Ovary (tissue), 9 donors: ENCODE data around the gene LKAAEAR1. TPM values are rescaled to one million over a fixed set of nuclear protein-coding genes. Genes with fewer than 3 reads are reported as not detected.

Source experiments
- DNase-seq, 5 donors: peaks; one replicate each; pipeline ENCODE4 v3.0.0-alpha.2; 2019 to 2020
- H3K27ac ChIP-seq, 2 donors: fragments of 200-600 bp; one replicate each; pipeline versions ENCODE4 v1.5.1 to v1.8.0; 2019 to 2022
- H3K27me3 ChIP-seq: fragments of 200-600 bp; one replicate; pipeline ENCODE4 v1.8.0; 2022
- H3K36me3 ChIP-seq: fragments of 200-600 bp; sonication (generic); one replicate; pipeline ENCODE4 v1.5.1; 2019
- H3K4me1 ChIP-seq: one replicate; pipeline ENCODE4 v1.8.1; 2013; ENCODE audit warnings: mild to moderate bottlenecking, moderate library complexity; ENCODE audit not compliant: insufficient read depth
- H3K4me3 ChIP-seq: fragments of 200-600 bp; sonication (generic); one replicate; pipeline ENCODE4 v1.5.1; 2017
- H3K9me3 ChIP-seq, 2 donors: fragments of 200-600 bp in 1 of 2; sonication (generic) in 1 of 2; one replicate each; pipeline versions ENCODE4 v1.5.1 to v1.8.1; 2013 to 2019; ENCODE audit warnings: mild to moderate bottlenecking in 1 of 2, moderate library complexity in 1 of 2
- CTCF ChIP-seq, 3 donors: fragments of 450-650 bp in 2 of 3; fragments of 200-600 bp in 1 of 3; IDR thresholded peaks; one replicate each; pipeline versions ENCODE4 v1.5.1 to v1.8.0; 2016 to 2022; ENCODE audit warnings: antibody characterized with exemption in 3 of 3, mild to moderate bottlenecking in 1 of 3
- EP300 ChIP-seq: sonication (generic); formaldehyde crosslinking; IDR thresholded peaks from one replicate; pipeline ENCODE4 v1.6.1; 2017; ENCODE audit warnings: antibody characterized with exemption
- POLR2A ChIP-seq: fragments of 450-650 bp; IDR thresholded peaks from one replicate; pipeline ENCODE4 v1.6.1; 2017; ENCODE audit warnings: antibody characterized with exemption, mild to moderate bottlenecking, moderate library complexity
- WGBS, 3 donors: extraction: QIAGEN DNeasy Blood & Tissue Kit in 1 of 3; methylation state at CpG; one replicate each; pipeline versions ENCODE4 v1.1.5 to v1.1.7; 2013 to 2017; 5-methylcytosine and 5-hydroxymethylcytosine counted together
- intact Hi-C, 4 donors: fragments of 100-400 bp; cut with DNase I; formaldehyde crosslinking; loops; one replicate each; pipeline versions ENCODE4 v1.11.0 to v1.15.1; 2022 to 2023
- polyA plus RNA-seq, 2 donors: library from polyadenylated mRNA; stranded (reverse); fragments of 200-250 nt in 1 of 2; fragments of 350-450 nt in 1 of 2; fragmentation: Illumina TruSeq in 1 of 2; extraction: RNeasy Lipid Tissue Mini Kit (QIAGEN cat#74804) in 1 of 2; gene quantifications; one replicate each; pipeline ENCODE4 v1.2.3, GENCODE V29; 2013 to 2014
- total RNA-seq, 7 donors: library from RNA; depleted of rRNA in 2 of 7; stranded (reverse); fragments of >200 nt in 2 of 7; fragmentation: NEBNext Ultra II Directional in 3 of 7; extraction: Animal tissue kit (Norgen Biotek cat#: 25700) in 3 of 7; gene quantifications; one replicate each; pipeline versions ENCODE4 v1.1.0 to v1.2.4, GENCODE V29; 2016 to 2023
- donor health status: DM: no; HTN: no; CAD: no; lungs with moderate emphysema.
- donor health status: DM: no; HTN: no; CAD: no.
- donor health status: Bipolar disorder and iron deficiency.
- donor health status: DM: yes; HTN: yes; CAD: no.
- donor health status: DM: no; HTN: no; CAD: no.
- donor health status: DM: yes; HTN: yes; CAD: no.

The LKAAEAR1 gene
- total and polyA plus RNA-seq, 9 donors = 10.5 TPM; not detected in 8

DNA sequence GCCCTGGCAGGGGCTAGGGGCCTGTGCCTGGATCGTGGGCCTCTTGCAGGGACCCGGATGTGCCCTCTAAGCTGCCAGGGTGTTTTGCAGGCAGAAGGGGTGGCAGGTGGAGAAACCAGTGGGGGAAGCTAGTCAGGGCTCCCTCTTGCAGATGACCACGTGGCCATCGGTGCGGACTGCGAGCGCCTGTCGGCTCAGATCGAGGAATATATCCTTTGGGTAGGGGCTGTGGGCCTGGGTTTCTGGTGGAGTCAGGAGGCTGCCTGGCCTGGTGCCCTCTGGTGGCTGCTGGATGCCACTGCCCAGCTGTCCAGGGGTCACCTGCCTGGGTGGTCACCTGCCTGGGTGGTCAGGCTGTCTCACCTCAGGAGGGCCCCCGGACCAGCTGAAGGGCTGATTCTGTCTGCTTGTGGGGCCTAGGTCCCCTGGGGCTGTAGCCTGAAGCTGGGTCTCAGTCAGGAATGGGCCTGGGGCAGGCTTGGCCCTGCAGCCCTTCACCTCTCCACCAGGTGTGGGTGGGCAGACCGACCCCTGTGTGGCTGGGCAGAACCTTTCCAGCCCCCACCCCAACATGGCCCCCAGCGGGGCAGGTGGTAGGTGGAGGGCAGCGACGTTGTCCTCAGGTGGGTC lies 14.5 kb downstream of the LKAAEAR1 start:
- WGBS, 3 donors = 54 to 59% (median 56%) methylated on average over 13 to 14 of the region's 14 CpGs
- Histone ChIP-seq H3K9me3 (no peaks in the 10 kb centered on the region), H3K36me3 (no peaks in the 10 kb centered on the region), H3K4me1 (no peaks in the 10 kb centered on the region), H3K4me3 (no peak overlapping the region), H3K27me3 (no peaks in the 10 kb centered on the region), H3K27ac (no peak overlapping the region)
- no peak for DNase-seq
- TF ChIP-seq POLR2A (no peak), CTCF (IDR thresholded peaks at IDR 0.05) (no peak), EP300 (no peak)
- intact Hi-C loops = no loop called here

GRCh38 chr20:64069209-64069613 lies 15.0 kb downstream of the LKAAEAR1 start:
- WGBS, 3 donors = 90 to 94% (median 91%) methylated on average over 19 to 20 of the region's 20 CpGs
- no peak for TF ChIP-seq CTCF (IDR thresholded peaks at IDR 0.05)
- TF ChIP-seq EP300 = no peak
- no peak for TF ChIP-seq POLR2A
- no peak for DNase-seq
- H3K27me3 ChIP-seq = no peaks in the 10 kb centered on the region
- no peaks in the 10 kb centered on the region for H3K36me3 ChIP-seq
- intact Hi-C loops = no loop called here
- H3K4me3 ChIP-seq = no peak overlapping the region
- H3K4me1 ChIP-seq = peaks cover 1% of the 10 kb centered on the region
- no peaks in the 10 kb centered on the region for H3K9me3 ChIP-seq
- no peak overlapping the region for H3K27ac ChIP-seq

GRCh38 chr20:64068386-64069208 lies 15.6 kb downstream of the LKAAEAR1 start:
- TF ChIP-seq CTCF (IDR thresholded peaks at IDR 0.05) (no peak), POLR2A (no peak), EP300 (no peak)
- H3K27me3 ChIP-seq = no peaks in the 10 kb centered on the region
- intact Hi-C loops = no loop called here

GRCh38 chr20:64067733-64068307 lies 16.4 kb downstream of the LKAAEAR1 start:
- WGBS, 3 donors = 62 to 71% (median 63%) methylated on average over 9 to 12 of the region's 12 CpGs
- intact Hi-C loops = no loop called here
- H3K4me1 ChIP-seq = peaks cover 1% of the 10 kb centered on the region
- H3K4me3 ChIP-seq = no peak overlapping the region
- no peak for TF ChIP-seq EP300
- TF ChIP-seq POLR2A = no peak
- TF ChIP-seq CTCF (IDR thresholded peaks at IDR 0.05) = no peak
- no peak for DNase-seq
- no peaks in the 10 kb centered on the region for H3K9me3 ChIP-seq
- H3K27ac ChIP-seq = no peak overlapping the region
- H3K36me3 ChIP-seq = no peaks in the 10 kb centered on the region
- no peaks in the 10 kb centered on the region for H3K27me3 ChIP-seq

More at GRCh38 chr20:64068386-64069208, 15.6 kb downstream of the LKAAEAR1 start:
- Histone ChIP-seq H3K27ac (no peak overlapping the region), H3K4me1 (peaks cover 1% of the 10 kb centered on the region), H3K9me3 (no peaks in the 10 kb centered on the region), H3K36me3 (no peaks in the 10 kb centered on the region), H3K4me3 (no peak overlapping the region)
- WGBS, 3 donors = 69 to 79% (median 77%) methylated on average over 12 of the region's 12 CpGs
- DNase-seq = no peak
